Esophagus squamous epithelium (tissue), 5 donors: Measurements from ENCODE around the gene PRR19. TPM values are rescaled to one million over a fixed set of nuclear protein-coding genes. Genes with fewer than 3 reads are reported as not detected.

ENCODE experiments used
- DNase-seq: peaks from one replicate; lab custom pipeline; 2025; lab: John Stamatoyannopoulos, UW
- H3K27ac ChIP-seq, 4 donors: fragments of 200-600 bp; sonication (generic); one replicate each; pipeline ENCODE4 v1.5.1; 2016 to 2019; ENCODE audit warnings: mild to moderate bottlenecking in 1 of 4
- H3K27me3 ChIP-seq, 4 donors: fragments of 200-600 bp; sonication (generic); 1 replicate in 3 of 4; 2 replicates in 1 of 4; pipeline versions ENCODE4 v1.5.1 to v1.6.0; 2017 to 2021; ENCODE audit warnings: antibody characterized with exemption in 1 of 4
- H3K36me3 ChIP-seq, 3 donors: fragments of 200-600 bp; sonication (generic); one replicate each; pipeline ENCODE4 v1.5.1; 2016 to 2019
- H3K4me1 ChIP-seq, 3 donors: fragments of 200-600 bp; sonication (generic); one replicate each; pipeline ENCODE4 v1.5.1; 2017 to 2019
- H3K4me3 ChIP-seq, 4 donors: fragments of 200-600 bp; sonication (generic); 1 replicate in 3 of 4; 2 replicates in 1 of 4; pipeline ENCODE4 v1.5.1; 2016 to 2019; ENCODE audit warnings: mild to moderate bottlenecking in 2 of 4, moderate library complexity in 1 of 4
- H3K9me3 ChIP-seq, 3 donors: fragments of 200-600 bp; sonication (generic); one replicate each; pipeline ENCODE4 v1.5.1; 2016 to 2019
- CTCF ChIP-seq, 6 experiments: fragments of 450-650 bp in 4 of 6; fragments of 200-600 bp in 2 of 6; sonication (generic) in 2 of 6; IDR thresholded peaks; one replicate each; pipeline ENCODE4 v1.5.1; 2016 to 2019; ENCODE audit warnings: antibody characterized with exemption in 6 of 6, mild to moderate bottlenecking in 4 of 6, moderate library complexity in 4 of 6
- POLR2A ChIP-seq, 4 donors: fragments of 450-650 bp; IDR thresholded peaks; one replicate each; pipeline ENCODE4 v1.6.1; 2017; ENCODE audit warnings: antibody characterized with exemption in 4 of 4, mild to moderate bottlenecking in 4 of 4, moderate library complexity in 3 of 4
- WGBS, 2 donors: methylation state at CpG; one replicate each; pipeline ENCODE4 v1.1.5; 2018; 5-methylcytosine and 5-hydroxymethylcytosine counted together
- intact Hi-C: fragments of 100-400 bp; cut with DNase I; formaldehyde crosslinking; loops from one replicate; pipeline ENCODE4 v1.15.0; 2022
- total RNA-seq, 4 donors: library from RNA; depleted of rRNA; stranded (reverse); fragments of >200 nt; gene quantifications; one replicate each; pipeline ENCODE4 v1.1.0, GENCODE V29; 2016
- donor health status: DM: yes; HTN: yes; CAD: no.

Gene PRR19
- total RNA-seq, 4 donors from 2014 or later, result 0.75 to 1.0 (median 0.82) TPM

GRCh38 chr19:42322305-42322704 is 20.4 kb downstream of the PRR19 start:
- TF ChIP-seq POLR2A (IDR thresholded peaks at IDR 0.05) (no peak), CTCF (IDR thresholded peaks at IDR 0.05) (no peak)
- Histone ChIP-seq H3K4me1 (peaks cover 23 to 35% (median 24%) of the 10 kb centered on the region in 3 donors), H3K9me3 (no peaks in the 10 kb centered on the region), H3K27ac (no peak overlapping the region), H3K4me3 (no peak overlapping the region), H3K36me3 (no peaks in the 10 kb centered on the region), H3K27me3 (peaks cover 9 to 32% (median 11%) of the 10 kb centered on the region in 4 donors)
- WGBS, 2 donors, result 54 to 65% methylated on average over 9 of the region's 9 CpGs
- no peak for DNase-seq
- intact Hi-C loops, result loop anchor here (10.0 kb wide), 1 partner anchor 188 kb away; the partner anchor contains the start of gene POU2F2

GRCh38 chr19:42323473-42323851 is 21.5 kb downstream of the PRR19 start:
- no peak for DNase-seq
- H3K4me1 ChIP-seq, result peaks cover 25 to 47% (median 31%) of the 10 kb centered on the region in 3 donors
- H3K36me3 ChIP-seq, result no peaks in the 10 kb centered on the region
- intact Hi-C loops, result loop anchor here (10.0 kb wide), 1 partner anchor 189 kb away; the partner anchor contains the start of gene POU2F2
- WGBS, 2 donors, result 33 to 66% methylated on average over 2 to 11 of the region's 29 CpGs
- no peak for TF ChIP-seq CTCF (IDR thresholded peaks at IDR 0.05)
- no peak for TF ChIP-seq POLR2A (IDR thresholded peaks at IDR 0.05)
- H3K9me3 ChIP-seq, result no peaks in the 10 kb centered on the region
- peaks cover 9 to 32% (median 11%) of the 10 kb centered on the region in 4 donors for H3K27me3 ChIP-seq
- no peak overlapping the region for H3K27ac ChIP-seq
- peak overlapping the region in 2 of 4 donors; percentile 75 to 85 for H3K4me3 ChIP-seq

GRCh38 chr19:42323852-42324654 is 22.1 kb downstream of the PRR19 start:
- no peak for DNase-seq
- H3K9me3 ChIP-seq, result no peaks in the 10 kb centered on the region
- intact Hi-C loops, result loop anchor here (10.0 kb wide), 1 partner anchor 189 kb away; the partner anchor contains the start of gene POU2F2
- H3K27ac ChIP-seq, result peak overlapping the region in 1 of 4 donors; percentile 18
- no peaks in the 10 kb centered on the region for H3K36me3 ChIP-seq
- 0% methylated on average over 3 of the region's 92 CpGs; no CpG with 5 or more reads in 1 of the 2 donors for WGBS, 2 donors
- peaks cover 9 to 32% (median 11%) of the 10 kb centered on the region in 4 donors for H3K27me3 ChIP-seq
- peak overlapping the region; percentile 9 to 89 (median 80) for H3K4me3 ChIP-seq
- H3K4me1 ChIP-seq, result peaks cover 25 to 47% (median 31%) of the 10 kb centered on the region in 3 donors
- TF ChIP-seq CTCF (IDR thresholded peaks at IDR 0.05), result peak in 1 of 6 experiments; percentile 22
- TF ChIP-seq POLR2A (IDR thresholded peaks at IDR 0.05), result no peak

- H3K4me1 ChIP-seq, result peaks cover 25 to 47% (median 31%) of the 10 kb centered on the region in 3 donors
- 4 to 7% methylated on average over 15 to 22 of the region's 38 CpGs for WGBS, 2 donors
- TF ChIP-seq POLR2A (IDR thresholded peaks at IDR 0.05) (no peak), CTCF (IDR thresholded peaks at IDR 0.05) (no peak)
- DNase-seq, result no peak
- H3K36me3 ChIP-seq, result no peaks in the 10 kb centered on the region
- peak overlapping the region in 2 of 4 donors; percentile 91 to 92 for H3K27ac ChIP-seq
- H3K9me3 ChIP-seq, result no peaks in the 10 kb centered on the region
- peaks cover 9 to 32% (median 11%) of the 10 kb centered on the region in 4 donors for H3K27me3 ChIP-seq
- intact Hi-C loops, result loop anchor here (10.0 kb wide), 1 partner anchor 190 kb away; the partner anchor contains the start of gene POU2F2
- peak overlapping the region; percentile 9 to 89 (median 80) for H3K4me3 ChIP-seq
Observed at GRCh38 chr19:42324655-42325307, 22.8 kb downstream of the PRR19 start.
